Putamen (tissue), 1 donor: ENCODE data around the gene GFPT2.

ENCODE experiments used
- DNase-seq: peaks from one replicate; pipeline ENCODE4 v3.0.0-alpha.2; 2016; ENCODE audit warnings: low spot score

Gene GFPT2

DNA sequence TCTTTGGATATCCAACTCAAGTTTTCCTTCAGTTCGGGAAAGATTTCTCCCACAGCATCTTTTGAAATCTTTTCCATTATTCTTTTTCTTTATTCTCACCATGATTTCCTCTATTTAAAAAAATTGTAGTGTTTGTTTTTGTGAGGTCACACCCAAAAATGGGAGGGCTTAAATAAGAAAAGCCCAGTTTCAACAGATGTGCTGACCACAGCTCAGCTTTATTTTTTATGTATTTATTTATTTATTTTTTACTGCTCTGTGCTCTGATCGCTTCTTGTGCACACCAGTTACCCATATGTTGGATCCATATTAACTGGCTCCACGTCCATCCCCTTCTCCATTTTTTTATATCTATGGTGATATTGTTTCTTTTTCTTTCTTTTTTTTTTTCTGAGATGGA is 20.3 kb downstream of the GFPT2 start:
- no peak for DNase-seq

DNA sequence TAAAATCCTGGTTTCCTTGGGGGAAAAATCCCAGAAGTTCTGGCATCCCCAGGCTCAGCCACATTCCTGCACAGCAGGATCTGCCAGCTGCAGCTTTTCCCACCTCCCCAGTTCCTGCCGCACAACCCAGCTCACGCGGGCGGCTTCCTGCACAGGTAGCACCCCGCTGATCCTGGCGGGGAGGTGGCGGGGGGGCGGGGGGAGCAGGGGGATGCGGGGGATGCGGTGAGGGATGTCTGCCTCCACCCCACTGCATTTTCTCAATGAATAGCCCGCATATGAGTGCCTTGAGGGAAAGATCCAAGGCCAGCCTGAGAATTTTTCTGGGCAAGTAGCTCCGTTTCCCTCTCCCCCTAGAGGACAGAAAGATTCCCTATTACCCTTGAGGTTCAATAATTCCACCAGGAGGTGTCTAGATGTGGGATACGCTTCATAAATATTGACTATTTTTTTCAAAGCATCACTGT is 21.1 kb downstream of the GFPT2 start:
- peak; percentile 40 for DNase-seq

DNA sequence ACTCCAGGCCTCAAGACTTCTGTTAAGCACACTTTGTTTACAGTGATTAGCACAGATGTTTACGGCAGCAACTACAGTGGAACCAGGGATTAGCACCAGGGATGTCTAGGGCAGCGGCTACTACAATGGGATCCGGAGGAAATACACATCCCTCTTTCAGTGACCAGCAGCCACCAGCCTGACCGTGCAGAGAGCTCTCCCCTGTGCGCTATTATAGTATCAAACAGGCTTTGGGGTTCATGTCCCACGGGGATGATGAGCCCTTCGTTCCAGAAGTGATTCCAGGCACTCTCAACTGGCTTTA is 21.5 kb downstream of the GFPT2 start:
- no peak for DNase-seq

DNA sequence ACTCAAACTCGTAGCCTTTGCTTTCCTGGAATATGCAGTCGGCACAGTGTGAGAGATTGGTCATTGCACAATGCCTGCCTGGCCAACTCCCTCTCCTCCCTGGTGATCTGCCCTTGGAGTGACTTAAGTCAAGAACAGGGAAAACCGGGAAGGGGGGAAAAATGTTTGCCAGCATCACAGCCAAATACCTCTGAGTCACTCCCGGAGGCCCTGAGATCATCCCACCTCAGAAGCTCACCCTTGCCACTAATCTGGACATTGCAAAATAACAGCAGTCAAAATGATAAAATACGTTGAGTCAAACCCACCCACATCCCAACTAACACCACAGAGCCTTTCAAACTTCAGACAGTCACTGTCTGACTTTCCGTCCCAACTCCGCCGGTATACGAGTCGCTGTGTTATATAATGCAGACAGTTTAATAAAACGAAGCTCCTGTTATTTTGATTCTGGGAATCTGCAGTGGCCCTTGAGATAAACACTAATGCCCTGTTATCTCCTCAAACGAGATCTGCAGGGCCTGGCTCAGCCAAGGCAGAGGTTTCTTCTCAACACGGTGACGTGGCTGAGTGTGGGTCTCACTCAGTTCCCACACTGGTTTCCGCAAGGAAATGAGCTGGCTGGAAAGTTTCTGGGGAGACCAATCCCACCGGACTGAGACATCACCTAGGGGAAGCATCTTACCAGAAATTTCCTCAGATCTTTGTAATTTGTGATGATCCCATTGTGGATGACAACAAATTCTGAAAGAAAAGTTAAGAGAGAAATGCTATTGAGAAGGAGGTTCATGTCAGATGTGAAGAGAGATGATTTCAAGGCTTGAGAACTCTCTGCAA is 22.1 kb downstream of the GFPT2 start:
- no peak for DNase-seq

DNA sequence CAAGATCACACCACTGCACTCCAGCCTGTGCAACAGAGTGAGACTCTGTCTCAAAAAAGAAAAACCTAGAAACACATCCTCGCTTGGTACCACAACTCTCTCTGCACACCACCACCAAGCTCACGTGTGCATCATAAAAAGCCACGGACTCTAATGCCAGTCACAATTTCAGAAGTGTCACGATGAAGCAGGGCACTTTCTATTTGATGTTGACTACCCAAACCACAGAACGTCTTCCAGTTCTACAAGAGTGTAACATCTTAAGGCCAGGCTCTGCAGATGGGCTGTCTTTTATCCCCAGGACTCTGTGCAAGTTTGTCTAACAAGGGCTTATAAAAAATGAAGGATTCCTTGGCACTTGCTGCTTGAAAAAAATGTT is 22.9 kb downstream of the GFPT2 start:
- no peak for DNase-seq

DNA sequence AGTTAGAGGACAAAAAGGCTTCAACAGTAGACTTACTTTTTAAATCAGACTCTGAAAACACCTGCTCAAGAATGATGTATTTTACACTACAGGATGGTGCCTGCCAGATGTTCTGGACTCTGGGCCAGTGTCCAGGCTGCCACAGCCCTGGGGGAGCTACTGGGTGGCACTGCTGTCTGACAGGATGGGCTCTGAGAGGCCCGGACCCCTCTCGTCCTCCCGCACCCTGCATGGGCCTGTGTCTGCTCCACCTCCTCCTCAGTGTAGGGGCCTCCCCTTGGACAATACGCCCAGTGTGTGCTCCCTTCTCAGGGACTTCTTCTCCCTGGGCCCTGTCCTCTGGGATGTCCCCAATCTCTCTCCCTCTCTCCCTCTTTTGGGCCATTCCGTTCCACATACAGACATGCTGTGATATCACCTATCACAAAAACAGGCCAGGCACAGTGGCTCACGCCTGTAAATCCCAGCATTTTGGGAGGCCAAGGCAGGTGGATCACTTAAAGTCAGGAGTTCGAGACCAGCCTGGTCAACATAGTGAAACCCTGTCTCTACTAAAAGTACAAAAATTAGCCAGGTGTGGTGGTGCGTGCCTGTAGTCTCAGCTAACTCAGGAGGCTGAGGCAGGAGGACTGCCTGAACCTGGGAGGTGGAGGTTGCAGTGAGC is 23.4 kb downstream of the GFPT2 start:
- DNase-seq: no peak

DNA sequence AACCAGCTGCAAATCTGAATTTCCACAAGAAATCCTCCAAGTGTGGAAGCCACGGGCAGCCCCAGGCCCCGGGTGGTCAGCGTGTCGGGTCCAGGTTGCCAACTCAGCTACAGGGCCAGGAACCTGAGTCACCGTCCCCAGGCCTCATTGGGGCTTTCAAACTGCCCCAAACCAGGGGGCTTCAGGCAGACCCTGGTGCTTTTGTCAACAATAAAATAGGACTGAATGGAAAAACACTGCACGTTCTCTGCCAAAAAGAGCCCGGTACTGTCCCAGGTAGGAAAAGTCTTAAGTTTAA is 24.0 kb downstream of the GFPT2 start:
- no peak for DNase-seq

DNA sequence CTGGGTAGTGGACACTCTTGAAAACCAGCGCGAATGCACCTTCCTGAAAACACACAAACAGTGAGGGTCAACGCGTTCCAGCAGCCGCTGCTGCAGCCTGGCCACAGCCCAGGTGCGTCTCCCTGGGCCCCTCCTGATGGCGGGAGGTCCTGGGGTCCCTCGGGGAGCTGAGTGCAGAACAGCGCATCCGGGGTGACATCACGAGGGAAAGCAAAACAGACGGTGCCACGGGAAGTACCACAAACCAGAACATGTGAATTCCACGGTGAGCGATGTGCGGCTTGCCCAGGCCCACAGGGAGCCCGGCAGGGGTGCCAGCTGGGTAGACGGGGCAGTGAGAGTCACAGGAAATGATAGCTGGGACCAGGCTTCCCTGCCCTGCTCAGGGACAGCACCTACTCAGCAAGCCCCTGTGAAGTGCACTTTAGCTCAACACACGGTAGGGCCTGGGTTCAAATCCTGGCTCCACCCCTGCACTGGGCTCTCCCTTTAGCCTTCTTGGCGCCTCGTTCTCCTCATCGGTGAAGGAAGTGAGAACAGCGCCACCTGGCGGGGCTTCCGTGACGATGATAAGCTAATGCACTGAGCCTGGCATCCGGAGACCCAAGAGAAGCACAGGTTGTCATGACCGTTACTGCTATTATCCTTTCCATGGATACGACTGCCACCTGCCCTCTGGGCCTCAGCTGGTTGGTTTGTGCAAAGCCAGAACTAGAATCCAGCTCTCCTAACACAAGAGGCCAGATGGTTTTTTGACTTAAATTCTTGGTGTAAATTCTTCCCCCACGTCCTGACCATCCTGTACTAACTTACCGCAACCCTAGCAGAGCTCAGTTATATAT is 24.6 kb downstream of the GFPT2 start:
- peak; percentile 54 for DNase-seq

DNA sequence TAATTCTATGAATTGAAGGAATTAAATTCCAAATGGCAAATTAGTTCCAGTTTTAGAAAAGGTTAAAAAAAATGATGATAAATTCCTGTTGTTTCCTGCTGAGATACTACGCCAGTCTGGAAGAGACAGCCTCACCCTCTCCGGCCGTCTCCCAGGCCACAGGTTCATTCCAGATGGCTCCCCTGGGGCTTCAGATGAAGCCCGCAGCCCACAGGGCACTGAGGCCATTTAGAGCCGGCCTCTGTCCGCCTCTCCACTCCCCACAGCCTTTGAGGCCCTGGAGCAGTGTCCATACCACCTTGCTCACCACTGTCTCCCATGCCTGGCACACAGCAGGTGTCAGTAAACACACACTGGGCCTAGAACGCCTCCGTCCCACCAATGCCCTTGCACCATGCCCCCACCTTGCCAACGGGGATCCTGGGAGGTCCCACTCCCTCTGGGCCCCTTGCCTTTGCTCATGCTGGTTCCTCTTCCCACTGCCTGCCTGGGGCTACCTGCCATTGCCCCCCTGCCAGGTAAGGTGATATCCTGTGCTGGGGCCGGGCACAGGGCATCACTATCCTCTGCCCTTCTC is 26.1 kb downstream of the GFPT2 start:
- no peak for DNase-seq

DNA sequence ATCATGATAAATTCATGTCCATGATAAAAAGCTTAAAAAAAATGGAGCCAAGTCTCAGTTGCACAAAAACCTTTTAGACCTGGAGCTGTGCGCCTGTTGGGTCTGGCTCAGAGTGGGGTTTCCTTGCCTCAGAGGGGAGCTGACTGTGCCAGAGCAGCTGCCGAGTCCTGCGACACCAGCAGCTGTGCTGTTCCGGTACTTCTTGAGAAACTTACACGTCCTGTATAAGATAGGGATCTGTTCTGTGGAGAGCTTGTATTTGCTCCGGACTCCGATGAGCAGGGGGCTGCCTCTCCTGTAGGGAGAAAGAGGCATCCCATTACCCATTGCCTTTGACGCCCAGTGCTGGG is 28.6 kb downstream of the GFPT2 start:
- no peak for DNase-seq

DNA sequence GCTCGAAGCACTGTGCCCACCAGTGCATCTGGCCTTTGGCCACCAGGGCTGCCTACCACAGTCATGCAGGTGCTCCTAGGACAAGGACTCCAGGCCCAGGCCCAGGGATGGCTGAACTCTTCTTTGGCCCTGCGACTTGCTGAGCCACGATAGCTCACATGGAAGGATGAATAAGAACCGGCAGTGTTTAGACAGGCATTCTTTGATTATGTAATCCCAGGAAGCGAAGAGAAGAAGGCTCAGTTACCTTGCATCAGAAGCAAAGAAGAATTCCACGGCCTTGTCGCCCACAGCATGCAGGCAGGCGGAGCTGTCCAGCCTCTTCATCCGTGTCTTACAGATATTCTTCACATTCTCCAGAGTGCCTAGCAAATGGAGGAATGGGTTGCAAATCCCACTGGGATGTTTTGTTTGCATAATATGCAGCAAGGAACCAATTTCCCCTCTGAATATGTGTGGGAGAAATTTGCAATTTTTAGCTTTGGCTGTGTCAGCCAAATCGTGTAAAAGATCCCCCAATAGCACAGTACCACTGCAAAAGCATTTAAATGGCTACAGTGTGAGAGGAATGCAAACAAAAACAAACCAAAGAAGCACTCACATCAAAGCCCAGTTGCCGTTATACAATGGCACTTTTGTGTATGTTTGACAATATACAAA is 29.1 kb downstream of the GFPT2 start:
- peak; percentile 69 for DNase-seq

DNA sequence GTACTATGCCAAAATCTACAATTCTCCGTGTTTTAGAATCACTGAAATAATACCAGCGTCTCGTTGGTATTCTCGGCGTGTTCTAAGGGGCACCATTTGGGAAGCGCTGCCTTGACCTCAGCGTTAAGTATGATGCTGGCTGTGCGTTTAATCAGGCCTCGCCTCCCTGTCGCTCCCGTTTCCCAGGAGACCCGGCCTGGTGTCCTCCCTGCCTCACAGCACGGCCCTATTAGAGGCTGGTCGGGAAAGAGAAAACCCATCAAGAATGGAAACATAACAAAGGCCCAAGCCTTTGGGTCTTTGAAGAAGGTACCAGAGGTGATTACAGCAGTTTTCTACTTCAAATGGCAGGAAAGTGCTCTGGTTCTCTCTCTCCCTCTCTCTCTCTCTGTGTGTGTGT is 30.0 kb downstream of the GFPT2 start:
- DNase-seq: no peak

DNA sequence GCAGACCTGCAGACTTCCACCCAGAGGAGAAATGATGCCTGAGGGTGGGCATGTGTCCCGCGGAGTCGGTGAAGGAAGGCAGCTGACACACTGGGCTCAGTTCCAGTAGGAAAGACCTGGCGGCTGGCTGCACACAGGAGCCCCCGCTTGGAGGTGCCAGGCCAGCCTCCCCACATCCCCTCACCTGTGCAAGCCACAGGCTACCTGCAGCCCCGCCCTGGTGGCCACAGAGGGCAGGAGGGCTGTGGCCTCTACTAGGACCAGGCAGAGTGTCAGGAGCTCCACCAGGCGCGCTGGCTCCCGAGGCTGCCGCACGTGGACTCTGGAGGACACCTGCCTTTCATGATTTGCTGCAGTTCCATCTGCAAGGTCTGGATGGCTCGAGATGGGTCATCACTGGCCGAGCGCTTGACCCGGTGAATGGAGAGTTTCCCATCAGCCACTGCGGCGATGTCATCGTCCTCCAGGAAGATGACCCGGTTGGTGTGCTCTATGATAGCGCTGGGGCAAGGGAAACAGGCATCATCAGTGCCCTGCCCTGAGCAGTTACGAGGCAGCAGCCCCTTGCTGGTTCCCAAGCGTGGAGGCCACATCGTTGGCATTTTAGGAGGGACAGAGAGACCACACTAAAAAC is 34.6 kb downstream of the GFPT2 start:
- DNase-seq: no peak

DNA sequence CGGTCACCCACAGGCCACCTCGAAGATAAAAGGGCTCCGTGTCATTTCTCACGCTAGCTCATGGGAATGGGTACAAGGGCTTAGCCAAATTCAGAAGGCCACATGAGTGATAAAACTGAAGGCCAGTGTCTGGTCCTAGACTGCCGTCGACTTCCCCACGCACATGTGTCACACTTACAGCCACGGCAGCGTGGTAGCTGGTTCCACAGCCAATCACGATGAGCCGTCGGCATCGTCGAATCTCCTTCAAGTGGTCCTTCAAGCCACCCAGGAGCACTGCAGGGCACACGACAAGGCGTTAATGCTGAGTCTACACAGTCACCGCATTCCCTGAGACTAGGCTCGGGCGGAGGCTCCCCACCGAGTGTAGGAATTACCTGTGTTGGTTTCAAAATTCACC is 36.5 kb downstream of the GFPT2 start:
- DNase-seq: no peak

DNA sequence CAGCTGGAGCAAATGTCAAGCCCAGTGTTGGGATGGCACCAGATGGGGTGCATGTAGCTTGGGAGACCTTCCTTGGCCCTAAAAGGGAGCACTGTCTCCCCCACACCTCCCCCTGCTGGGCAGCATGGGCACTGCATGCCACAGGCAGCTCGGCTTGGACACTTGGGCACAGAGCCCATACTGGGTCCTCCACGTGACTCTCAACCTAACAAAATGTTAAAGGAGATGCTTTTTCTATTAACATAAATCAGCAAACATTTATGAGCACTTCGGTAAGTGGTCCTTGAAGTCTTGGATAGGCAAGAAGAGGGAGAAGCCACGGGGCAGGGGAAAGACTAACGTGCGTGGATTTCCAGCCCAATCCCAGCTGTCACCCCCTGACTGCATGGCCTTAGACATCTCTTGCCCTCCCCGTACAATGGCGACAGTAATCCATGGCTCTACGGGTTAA is 37.3 kb downstream of the GFPT2 start:
- DNase-seq: peak; percentile 41

DNA sequence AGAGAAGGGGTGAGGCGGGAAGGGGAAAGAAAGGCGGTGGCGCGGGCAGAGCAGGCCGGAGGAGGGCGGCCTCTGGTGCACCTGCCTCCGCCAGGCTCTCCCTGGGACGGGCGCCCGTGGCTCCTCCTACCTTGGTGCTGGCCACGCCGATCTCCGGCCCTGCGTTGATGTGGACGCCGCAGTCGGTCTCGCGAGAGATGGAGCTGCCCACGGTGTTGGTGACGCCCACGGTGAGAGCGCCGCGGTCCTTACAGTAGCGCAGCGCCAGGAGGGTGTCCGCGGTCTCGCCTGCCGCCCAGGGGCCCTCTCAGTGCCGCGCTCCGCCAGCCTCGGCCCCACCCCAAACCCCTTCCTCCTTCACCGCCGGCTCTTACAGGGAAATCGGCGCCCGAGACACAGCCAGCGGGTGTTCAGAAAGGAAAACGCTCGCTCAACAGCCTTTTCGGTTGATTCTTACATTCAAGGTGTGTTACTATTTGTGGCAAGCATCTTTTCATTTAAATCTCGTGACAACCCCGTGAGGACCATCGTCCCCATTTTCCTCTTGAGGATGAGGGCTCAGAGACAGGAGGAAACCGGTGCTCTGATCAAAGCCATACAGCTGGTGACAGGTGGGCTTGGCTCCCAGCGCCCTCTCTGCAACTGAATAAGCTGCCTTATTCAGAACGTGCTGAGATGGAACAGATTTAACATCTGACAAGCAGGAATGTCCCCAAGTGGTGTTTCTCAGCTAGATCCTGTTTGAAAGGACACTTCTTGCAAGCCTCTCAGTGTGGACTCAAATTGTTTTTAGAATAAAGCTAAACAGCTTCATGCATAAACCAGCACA is 39.2 kb downstream of the GFPT2 start:
- DNase-seq: no peak

DNA sequence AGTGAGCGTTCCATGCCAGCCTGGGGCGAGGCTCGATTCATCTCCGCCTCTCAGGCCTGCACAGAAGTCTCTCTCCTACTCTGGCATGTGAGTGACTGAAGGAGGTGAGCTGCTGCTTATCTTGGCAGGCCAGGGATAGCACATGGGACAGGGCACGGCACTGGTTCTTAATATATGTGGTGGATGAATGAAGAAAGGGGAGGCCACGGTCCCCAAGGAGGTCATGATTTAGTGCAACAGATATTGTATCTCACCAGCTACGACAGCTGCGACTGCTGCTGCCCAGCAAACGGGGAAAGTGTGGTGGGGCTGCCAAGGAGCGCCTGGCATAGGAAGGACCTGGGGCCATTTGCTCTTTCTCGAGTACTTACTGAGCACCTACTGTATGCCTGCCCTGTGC is 41.9 kb downstream of the GFPT2 start:
- DNase-seq: no peak

DNA sequence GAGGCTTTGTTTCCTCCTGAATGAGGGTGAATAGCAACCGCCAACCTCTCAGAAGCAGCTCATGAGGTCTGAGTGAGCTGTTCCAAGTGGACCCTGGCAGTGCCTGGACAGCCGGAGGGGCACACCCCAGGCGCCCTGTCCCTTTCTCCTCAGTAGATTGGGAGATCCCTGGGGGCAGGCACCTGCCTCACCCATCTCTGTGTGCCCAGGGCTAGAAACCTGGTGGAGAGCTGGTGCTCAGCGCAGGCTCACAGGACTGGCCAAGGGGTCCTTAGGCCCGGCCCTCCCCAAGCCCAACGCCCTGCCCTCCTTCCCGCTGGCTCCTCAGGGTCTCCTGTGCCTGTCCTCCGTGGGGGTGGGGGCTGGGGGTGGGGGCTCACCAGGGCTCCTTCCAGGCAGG is 46.3 kb downstream of the GFPT2 start:
- no peak for DNase-seq

DNA sequence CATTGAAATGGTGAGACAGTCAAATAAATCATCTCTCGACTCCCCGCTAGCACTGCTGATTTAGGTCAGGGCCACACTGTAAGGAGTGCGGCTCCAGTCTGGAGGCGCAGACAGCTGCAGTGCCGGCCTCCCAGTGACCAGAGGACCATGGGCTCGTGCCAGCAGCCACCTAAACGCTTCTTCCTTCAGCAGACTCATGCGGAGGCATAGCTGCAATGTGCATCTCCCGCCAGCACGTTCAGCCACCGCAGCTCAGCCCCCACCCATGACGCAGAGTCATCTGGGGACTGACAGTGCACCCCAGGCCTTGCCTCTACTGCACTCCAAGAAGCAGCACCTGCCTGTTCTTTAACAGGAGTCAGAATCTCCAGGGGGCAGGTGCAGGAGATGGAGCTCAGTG is 47.7 kb downstream of the GFPT2 start:
- no peak for DNase-seq

DNA sequence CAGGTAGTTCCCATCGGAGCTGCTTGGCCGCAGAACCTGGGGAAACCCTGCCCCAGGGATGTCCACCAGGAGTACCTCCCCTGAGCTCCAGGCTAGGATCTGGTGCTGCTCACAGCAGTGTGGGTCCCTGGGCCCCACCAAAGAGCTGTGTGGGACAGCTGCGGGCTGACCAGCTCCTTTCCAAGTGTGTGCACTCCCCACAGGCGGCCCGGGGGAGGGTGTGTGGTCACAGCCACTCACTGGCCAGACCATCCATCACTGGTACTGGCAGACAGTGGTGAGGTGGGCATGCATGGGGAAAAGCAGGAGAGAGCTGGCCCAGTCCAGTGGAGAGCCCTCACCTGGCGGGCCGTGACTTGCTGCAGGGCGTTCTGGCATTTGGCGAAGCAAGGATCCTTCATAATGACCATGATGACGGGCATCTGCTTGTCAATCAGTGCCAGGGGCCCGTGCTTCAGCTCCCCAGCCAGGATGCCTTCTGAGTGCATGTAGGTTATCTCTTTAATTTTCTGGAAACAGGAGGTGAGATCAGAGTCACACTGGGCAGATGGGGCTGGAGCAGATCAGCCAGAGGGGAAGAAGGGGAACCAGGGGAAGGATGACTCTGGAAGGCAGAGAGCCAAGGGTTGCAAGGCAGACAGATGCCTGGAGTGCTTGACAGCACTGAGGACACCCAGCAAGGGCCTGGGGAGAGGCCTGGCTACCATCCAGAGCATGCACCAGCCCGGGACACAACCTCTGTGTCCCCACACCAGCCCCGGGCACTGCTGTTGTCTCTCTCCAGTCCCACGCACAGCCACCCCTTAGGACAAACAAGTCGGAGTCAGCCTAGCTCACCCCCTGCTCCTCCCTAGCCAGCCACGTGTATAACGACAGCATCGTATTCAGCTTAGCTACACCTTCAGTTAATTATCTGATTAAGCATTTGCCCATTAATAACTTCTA is 48.4 kb downstream of the GFPT2 start:
- DNase-seq: no peak
